Cerebellar cortex (tissue), 1 donor: Measurements from ENCODE around the gene HS6ST3.
"Not testable (repeated sequence)": the region's sequence is repeated elsewhere in the genome, so short reads cannot be mapped to it uniquely, and the experiment has no call there.

ENCODE experiments used
- DNase-seq: peaks from one replicate; pipeline ENCODE4 v3.0.0-alpha.2; 2015; ENCODE audit warnings: low spot score

HS6ST3 gene

GRCh38 chr13:96089749-96090239 lies at the start of gene HS6ST3:
Gene HS6ST3, plus strand, starts transcription at chr13:96090107.
- peak; percentile 14 for DNase-seq

GRCh38 chr13:96041326-96042110 lies 48.4 kb upstream of the HS6ST3 start:
- DNase-seq, result no peak

- no peak for DNase-seq
These were observed 45.7 kb upstream of the HS6ST3 start for GRCh38 chr13:96044238-96044637.

- not testable (repeated sequence) for DNase-seq
These were observed 43.3 kb upstream of the HS6ST3 start for GRCh38 chr13:96046449-96047126.

- not testable (repeated sequence) for DNase-seq
These were observed 39.0 kb upstream of the HS6ST3 start for GRCh38 chr13:96050955-96051354.

- DNase-seq, result not testable (repeated sequence)
These were observed 38.4 kb upstream of the HS6ST3 start for GRCh38 chr13:96051491-96051890.

- not testable (repeated sequence) for DNase-seq
These were observed 38.0 kb upstream of the HS6ST3 start for GRCh38 chr13:96051946-96052345.

GRCh38 chr13:96052656-96053002 lies 37.3 kb upstream of the HS6ST3 start:
- peak; percentile 35 for DNase-seq

- DNase-seq, result peak; percentile 74
These were observed 36.8 kb upstream of the HS6ST3 start, which contains the start of gene UGGT2 for GRCh38 chr13:96053003-96053703. Gene UGGT2, minus strand, starts transcription at chr13:96053401. Its CDS starts 89 bp downstream, at chr13:96053312.

- no peak for DNase-seq
These were observed 24.1 kb upstream of the HS6ST3 start for GRCh38 chr13:96065849-96066248.

GRCh38 chr13:96068729-96069128 lies 21.2 kb upstream of the HS6ST3 start:
- no peak for DNase-seq

GRCh38 chr13:96071504-96071903 lies 18.4 kb upstream of the HS6ST3 start:
- DNase-seq, result no peak

- DNase-seq, result no peak
These were observed 17.5 kb upstream of the HS6ST3 start for GRCh38 chr13:96072392-96072791.

- peak; percentile 19 for DNase-seq
These were observed 13.9 kb upstream of the HS6ST3 start for GRCh38 chr13:96075953-96076543.

GRCh38 chr13:96080676-96081075 lies 9.2 kb upstream of the HS6ST3 start:
- DNase-seq, result no peak

GRCh38 chr13:96081888-96082287 lies 8.0 kb upstream of the HS6ST3 start:
- no peak for DNase-seq

GRCh38 chr13:96082640-96083039 lies 7.3 kb upstream of the HS6ST3 start:
- no peak for DNase-seq

GRCh38 chr13:96086736-96087135 lies 3.2 kb upstream of the HS6ST3 start:
- DNase-seq, result no peak

- no peak for DNase-seq
These were observed 768 bp upstream of the HS6ST3 start for GRCh38 chr13:96089139-96089538.

- DNase-seq, result no peak
These were observed 564 bp downstream of the HS6ST3 start for GRCh38 chr13:96090240-96091101.
